NB4 (cell line): ENCODE measurements around the gene RAC2.

Experiments
- DNase-seq: peaks from one replicate; pipeline ENCODE4 v3.0.0; 2010; ENCODE audit warnings: low read depth
- H3K4me3 ChIP-seq: one replicate; pipeline ENCODE4 v1.5.1; 2011; ENCODE audit warnings: mild to moderate bottlenecking, low read depth, low read length, moderate library complexity
- MYC ChIP-seq: IDR thresholded peaks from 2 replicates; pipeline ENCODE4 v1.6.1; 2011; ENCODE audit warnings: low read depth, low read length
- POLR2A ChIP-seq: IDR thresholded peaks from 2 replicates; pipeline ENCODE4 v1.6.1; 2011; ENCODE audit warnings: mild to moderate bottlenecking; ENCODE audit not compliant: insufficient read length; ENCODE audit errors: extremely low read depth
- TF ChIP-seq, protein P1 (sequence below): IDR thresholded peaks from 2 replicates; pipeline ENCODE4 v1.6.1; 2011; ENCODE audit warnings: low read depth, low read length
- TF ChIP-seq, protein P2 (sequence below): IDR thresholded peaks from one replicate; pipeline ENCODE4 v1.5.1; 2012; ENCODE audit warnings: low read depth, low read length

RAC2 gene

DNA sequence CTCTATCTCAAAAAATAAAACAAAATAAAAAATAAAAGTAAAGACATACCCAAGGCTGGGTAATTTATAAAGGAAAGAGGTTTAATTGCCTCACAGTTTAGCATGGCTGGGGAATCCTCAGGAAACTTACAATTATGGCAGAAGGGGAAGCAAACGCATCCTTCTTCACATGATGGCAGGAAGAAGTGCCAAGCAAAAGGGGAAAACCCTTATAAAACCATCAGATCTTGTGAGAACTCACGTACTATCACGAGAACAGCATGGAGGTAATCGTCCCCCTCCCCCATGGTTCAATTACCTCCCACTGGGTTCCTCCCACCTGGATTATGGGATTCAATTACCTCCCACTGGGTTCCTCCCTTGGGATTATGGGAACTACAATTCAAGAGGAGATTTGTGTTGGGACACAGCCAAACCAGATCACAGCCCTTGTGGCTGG lies 23.5 kb downstream of the RAC2 start:
- no peak for TF ChIP-seq MYC
- TF ChIP-seq, protein P1, sequence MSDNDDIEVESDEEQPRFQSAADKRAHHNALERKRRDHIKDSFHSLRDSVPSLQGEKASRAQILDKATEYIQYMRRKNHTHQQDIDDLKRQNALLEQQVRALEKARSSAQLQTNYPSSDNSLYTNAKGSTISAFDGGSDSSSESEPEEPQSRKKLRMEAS: no peak
- TF ChIP-seq, protein P2, sequence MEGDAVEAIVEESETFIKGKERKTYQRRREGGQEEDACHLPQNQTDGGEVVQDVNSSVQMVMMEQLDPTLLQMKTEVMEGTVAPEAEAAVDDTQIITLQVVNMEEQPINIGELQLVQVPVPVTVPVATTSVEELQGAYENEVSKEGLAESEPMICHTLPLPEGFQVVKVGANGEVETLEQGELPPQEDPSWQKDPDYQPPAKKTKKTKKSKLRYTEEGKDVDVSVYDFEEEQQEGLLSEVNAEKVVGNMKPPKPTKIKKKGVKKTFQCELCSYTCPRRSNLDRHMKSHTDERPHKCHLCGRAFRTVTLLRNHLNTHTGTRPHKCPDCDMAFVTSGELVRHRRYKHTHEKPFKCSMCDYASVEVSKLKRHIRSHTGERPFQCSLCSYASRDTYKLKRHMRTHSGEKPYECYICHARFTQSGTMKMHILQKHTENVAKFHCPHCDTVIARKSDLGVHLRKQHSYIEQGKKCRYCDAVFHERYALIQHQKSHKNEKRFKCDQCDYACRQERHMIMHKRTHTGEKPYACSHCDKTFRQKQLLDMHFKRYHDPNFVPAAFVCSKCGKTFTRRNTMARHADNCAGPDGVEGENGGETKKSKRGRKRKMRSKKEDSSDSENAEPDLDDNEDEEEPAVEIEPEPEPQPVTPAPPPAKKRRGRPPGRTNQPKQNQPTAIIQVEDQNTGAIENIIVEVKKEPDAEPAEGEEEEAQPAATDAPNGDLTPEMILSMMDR: no peak
- no peak for TF ChIP-seq POLR2A
- no peak overlapping the region for H3K4me3 ChIP-seq
- no peak for DNase-seq

DNA sequence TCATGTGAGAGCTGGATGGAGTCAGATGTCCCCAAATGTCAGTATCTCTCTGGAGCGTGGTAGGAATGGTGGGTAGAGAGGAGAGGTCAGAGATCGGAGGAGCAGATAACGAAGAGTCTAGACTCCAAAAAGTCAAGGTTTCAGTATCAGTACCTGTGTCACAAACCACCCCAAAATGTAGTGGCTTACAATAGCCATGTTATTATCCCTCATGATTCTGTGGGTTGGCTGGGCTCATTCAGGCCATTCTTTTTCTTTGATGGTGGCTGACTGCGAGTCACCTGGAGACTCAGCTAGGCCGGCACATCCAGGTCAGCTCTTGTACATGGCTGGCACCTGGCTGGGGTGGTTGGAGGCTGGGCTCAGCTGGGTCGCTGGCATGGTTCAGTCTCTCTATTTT lies 24.5 kb downstream of the RAC2 start:
- no peak overlapping the region for H3K4me3 ChIP-seq
- TF ChIP-seq MYC (no peak), POLR2A (no peak)
- TF ChIP-seq, protein P1: no peak
- TF ChIP-seq, protein P2: no peak
- no peak for DNase-seq

DNA sequence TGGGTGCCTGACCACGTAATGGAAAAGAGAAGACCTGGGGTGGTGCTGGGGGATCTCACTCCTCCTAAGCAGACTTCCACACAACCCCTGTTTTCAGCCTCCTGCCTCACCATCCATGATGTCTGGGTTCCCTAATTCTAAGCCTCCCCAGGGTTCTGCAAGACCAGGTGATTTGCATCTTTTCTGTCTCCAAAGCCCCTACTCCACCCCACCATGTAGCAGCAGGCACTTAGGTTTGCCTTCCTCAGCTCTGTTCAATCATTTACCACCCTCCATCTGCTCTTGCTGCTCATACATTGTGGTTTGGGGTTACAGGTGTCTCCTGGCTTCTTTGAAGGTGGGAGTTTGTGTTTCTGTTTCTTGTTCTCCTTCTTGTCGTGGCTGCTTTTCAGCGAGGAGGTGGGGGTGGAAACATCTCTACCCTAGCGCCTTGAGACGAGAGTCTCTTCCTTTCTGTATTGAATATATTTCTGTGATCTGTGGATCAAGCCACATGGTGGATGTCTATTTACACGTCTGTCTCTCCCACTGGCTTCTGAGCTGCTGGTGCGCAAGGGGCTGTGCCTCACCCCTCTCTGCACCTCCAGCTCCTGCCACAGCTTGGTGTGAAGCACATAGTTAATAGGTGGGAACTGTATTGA lies 25.2 kb downstream of the RAC2 start:
- no peak overlapping the region for H3K4me3 ChIP-seq
- no peak for DNase-seq
- TF ChIP-seq, protein P1: no peak
- TF ChIP-seq, protein P2: no peak
- TF ChIP-seq POLR2A: no peak
- TF ChIP-seq MYC: no peak

DNA sequence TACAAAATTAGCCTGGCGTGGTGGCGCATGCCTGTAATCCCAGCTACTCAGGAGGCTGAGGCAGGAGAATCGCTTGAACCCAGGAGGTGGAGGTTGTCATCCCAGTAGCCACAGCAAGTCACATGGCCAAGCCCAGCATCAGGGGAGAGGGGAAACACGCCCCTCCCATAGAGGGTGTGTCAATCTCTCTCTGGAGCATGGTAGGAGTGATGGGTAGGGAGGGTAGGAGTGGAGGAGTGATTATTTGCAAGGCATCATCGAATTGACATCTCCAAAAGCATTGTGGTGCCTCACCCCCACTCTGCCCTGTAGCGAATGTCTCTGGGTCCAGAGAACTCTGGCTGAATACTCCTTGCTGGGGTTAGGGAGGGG lies 25.7 kb downstream of the RAC2 start:
- H3K4me3 ChIP-seq: no peak overlapping the region
- no peak for TF ChIP-seq MYC
- TF ChIP-seq, protein P1: no peak
- TF ChIP-seq, protein P2: no peak
- TF ChIP-seq POLR2A: no peak
- DNase-seq: no peak

DNA sequence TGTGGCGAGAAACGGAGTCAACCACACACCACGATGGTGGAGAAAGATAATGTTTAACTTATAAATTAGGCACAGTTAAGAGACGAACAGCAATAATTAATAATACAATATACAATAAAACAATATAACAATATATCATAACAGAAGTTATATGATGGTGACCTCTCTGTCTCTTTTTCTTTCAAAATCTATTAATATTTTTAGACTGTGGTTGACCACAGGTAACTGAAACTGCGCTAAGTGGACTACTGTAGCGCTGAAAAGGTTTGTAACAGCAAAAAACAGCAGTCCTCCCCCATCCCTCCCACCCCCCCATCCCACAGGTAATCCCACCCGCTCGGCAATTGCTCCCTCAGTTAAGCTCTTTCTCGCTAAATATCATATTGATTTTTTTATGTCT lies 28.2 kb downstream of the RAC2 start:
- H3K4me3 ChIP-seq: no peak overlapping the region
- DNase-seq: no peak
- TF ChIP-seq, protein P2: no peak
- TF ChIP-seq MYC: no peak
- TF ChIP-seq POLR2A: no peak
- TF ChIP-seq, protein P1: no peak
